ENCODE measurements around the gene PSEN2. TPM values are rescaled to one million over a fixed set of nuclear protein-coding genes. Genes with fewer than 3 reads are reported as not detected.

Gene PSEN2
- total and polyA plus RNA-seq, 12 donors, result 27.2 to 133 (median 44.5) TPM

- H3K27ac ChIP-seq, result peak overlapping the region; percentile 46 to 88 (median 73)
- H3K36me3 ChIP-seq (replicated peaks in 1 of 2), result peaks cover 0 to 10% of the 10 kb centered on the region in 2 donors
These were observed 11.8 kb downstream of the PSEN2 start for GRCh38 chr1:226882187-226882586.

GRCh38 chr1:226882631-226883409 is 12.4 kb downstream of the PSEN2 start:
- DNase-seq, result peak in 3 of 7 donors; percentile 50 to 57 (median 50)
- peaks cover 22 to 31% of the 10 kb centered on the region in 2 donors for H3K4me1 ChIP-seq (replicated peaks in 1 of 2)
- WGBS, 4 donors, result 12 to 17% (median 15%) methylated on average over 9 of the region's 9 CpGs
- no peaks in the 10 kb centered on the region for H3K27me3 ChIP-seq
- no peaks in the 10 kb centered on the region for H3K9me3 ChIP-seq (replicated peaks in 1 of 3)
- intact Hi-C loops (cut with DNase I), result no loop called here
- peak overlapping the region in 2 of 4 donors; percentile 14 to 55 for H3K4me3 ChIP-seq
- no peak for TF ChIP-seq POLR2A (IDR thresholded peaks at IDR 0.05)
- TF ChIP-seq, protein P1, sequence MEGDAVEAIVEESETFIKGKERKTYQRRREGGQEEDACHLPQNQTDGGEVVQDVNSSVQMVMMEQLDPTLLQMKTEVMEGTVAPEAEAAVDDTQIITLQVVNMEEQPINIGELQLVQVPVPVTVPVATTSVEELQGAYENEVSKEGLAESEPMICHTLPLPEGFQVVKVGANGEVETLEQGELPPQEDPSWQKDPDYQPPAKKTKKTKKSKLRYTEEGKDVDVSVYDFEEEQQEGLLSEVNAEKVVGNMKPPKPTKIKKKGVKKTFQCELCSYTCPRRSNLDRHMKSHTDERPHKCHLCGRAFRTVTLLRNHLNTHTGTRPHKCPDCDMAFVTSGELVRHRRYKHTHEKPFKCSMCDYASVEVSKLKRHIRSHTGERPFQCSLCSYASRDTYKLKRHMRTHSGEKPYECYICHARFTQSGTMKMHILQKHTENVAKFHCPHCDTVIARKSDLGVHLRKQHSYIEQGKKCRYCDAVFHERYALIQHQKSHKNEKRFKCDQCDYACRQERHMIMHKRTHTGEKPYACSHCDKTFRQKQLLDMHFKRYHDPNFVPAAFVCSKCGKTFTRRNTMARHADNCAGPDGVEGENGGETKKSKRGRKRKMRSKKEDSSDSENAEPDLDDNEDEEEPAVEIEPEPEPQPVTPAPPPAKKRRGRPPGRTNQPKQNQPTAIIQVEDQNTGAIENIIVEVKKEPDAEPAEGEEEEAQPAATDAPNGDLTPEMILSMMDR (IDR thresholded peaks at IDR 0.05), result no peak
- H3K36me3 ChIP-seq (replicated peaks in 1 of 2), result peaks cover 0 to 10% of the 10 kb centered on the region in 2 donors
- H3K27ac ChIP-seq, result peak overlapping the region; percentile 46 to 88 (median 73)

More at GRCh38 chr1:226882187-226882586, 11.8 kb downstream of the PSEN2 start:
- no peaks in the 10 kb centered on the region for H3K9me3 ChIP-seq (replicated peaks in 1 of 3)
- intact Hi-C loops (cut with DNase I), result no loop called here
- DNase-seq, result peak in 3 of 7 donors; percentile 23 to 60 (median 27)
- H3K27me3 ChIP-seq, result no peaks in the 10 kb centered on the region
- peaks cover 22 to 31% of the 10 kb centered on the region in 2 donors for H3K4me1 ChIP-seq (replicated peaks in 1 of 2)
- TF ChIP-seq POLR2A (IDR thresholded peaks at IDR 0.05), result no peak
- TF ChIP-seq, protein P1 (IDR thresholded peaks at IDR 0.05), result no peak
- H3K4me3 ChIP-seq, result peak overlapping the region in 2 of 4 donors; percentile 14 to 55
- WGBS, 4 donors, result 38 to 46% (median 44%) methylated on average over 5 of the region's 5 CpGs

DNA sequence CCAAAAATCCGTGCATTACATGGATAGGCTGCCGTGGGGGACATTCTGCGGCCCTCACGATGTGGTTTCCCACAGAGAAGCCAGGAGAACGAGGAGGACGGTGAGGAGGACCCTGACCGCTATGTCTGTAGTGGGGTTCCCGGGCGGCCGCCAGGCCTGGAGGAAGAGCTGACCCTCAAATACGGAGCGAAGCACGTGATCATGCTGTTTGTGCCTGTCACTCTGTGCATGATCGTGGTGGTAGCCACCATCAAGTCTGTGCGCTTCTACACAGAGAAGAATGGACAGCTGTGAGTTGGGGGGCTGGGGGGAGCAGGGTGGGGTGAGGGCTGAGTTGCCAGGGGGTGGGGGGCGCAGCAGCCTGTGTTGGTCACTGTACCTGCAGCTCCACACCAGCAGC is 13.2 kb downstream of the PSEN2 start:
- TF ChIP-seq POLR2A (IDR thresholded peaks at IDR 0.05), result no peak
- TF ChIP-seq, protein P1 (IDR thresholded peaks at IDR 0.05), result no peak
- H3K4me1 ChIP-seq (replicated peaks in 1 of 2), result peaks cover 22 to 31% of the 10 kb centered on the region in 2 donors
- H3K27me3 ChIP-seq, result no peaks in the 10 kb centered on the region
- DNase-seq, result peak in 1 of 7 donors; percentile 50
- H3K27ac ChIP-seq, result peak overlapping the region in 3 of 5 donors; percentile 73 to 88 (median 82)
- intact Hi-C loops (cut with DNase I), result no loop called here
- WGBS, 4 donors, result 87 to 94% (median 90%) methylated on average over 8 to 16 of the region's 16 CpGs
- H3K9me3 ChIP-seq (replicated peaks in 1 of 3), result no peaks in the 10 kb centered on the region
- H3K36me3 ChIP-seq (replicated peaks in 1 of 2), result peaks cover 0 to 14% of the 10 kb centered on the region in 2 donors
- H3K4me3 ChIP-seq, result no peak overlapping the region

GRCh38 chr1:226884116-226884625 is 13.8 kb downstream of the PSEN2 start:
- TF ChIP-seq POLR2A (IDR thresholded peaks at IDR 0.05), result no peak
- TF ChIP-seq, protein P1 (IDR thresholded peaks at IDR 0.05), result no peak
- DNase-seq, result no peak
- peaks cover 0 to 19% of the 10 kb centered on the region in 2 donors for H3K36me3 ChIP-seq (replicated peaks in 1 of 2)
- H3K9me3 ChIP-seq (replicated peaks in 1 of 3), result no peaks in the 10 kb centered on the region
- 67 to 78% (median 76%) methylated on average over 6 of the region's 6 CpGs for WGBS, 4 donors
- no peak overlapping the region for H3K4me3 ChIP-seq
- H3K27me3 ChIP-seq, result no peaks in the 10 kb centered on the region
- peaks cover 22 to 31% of the 10 kb centered on the region in 2 donors for H3K4me1 ChIP-seq (replicated peaks in 1 of 2)
- no peak overlapping the region for H3K27ac ChIP-seq
- intact Hi-C loops (cut with DNase I), result no loop called here

All from adrenal gland (tissue), 12 donors.